NCI-H2107 treated with DMSO at 0.1 percent for 48 hours (cell line): ENCODE measurements around the gene TEX10.
"Not testable (repeated sequence)": the region's sequence is repeated elsewhere in the genome, so short reads cannot be mapped to it uniquely, and the experiment has no call there.

Experiments
- DNase-seq: peaks from one replicate; lab custom pipeline; 2025; ENCODE audit not compliant: unreplicated experiment; lab: John Stamatoyannopoulos, UW

TEX10 gene

GRCh38 chr9:100351508-100351907, 1.2 kb downstream of the TEX10 start:
- no peak for DNase-seq

GRCh38 chr9:100350188-100350587, 2.6 kb downstream of the TEX10 start:
- DNase-seq: no peak

GRCh38 chr9:100346836-100347235, 5.9 kb downstream of the TEX10 start:
- no peak for DNase-seq

- DNase-seq: no peak
Observed at GRCh38 chr9:100341889-100342288, 10.9 kb downstream of the TEX10 start.

- no peak for DNase-seq
Observed at GRCh38 chr9:100340224-100340623, 12.5 kb downstream of the TEX10 start.

GRCh38 chr9:100338736-100339135, 14.0 kb downstream of the TEX10 start:
- DNase-seq: not testable (repeated sequence)

- peak; percentile 9 for DNase-seq
Observed at GRCh38 chr9:100324594-100325200, 28.0 kb downstream of the TEX10 start.

GRCh38 chr9:100322954-100323536, 29.7 kb downstream of the TEX10 start:
- DNase-seq: peak; percentile 48

- DNase-seq: no peak
Observed at GRCh38 chr9:100317706-100318105, 35.0 kb downstream of the TEX10 start.

- DNase-seq: no peak
Observed at GRCh38 chr9:100315561-100315960, 37.2 kb downstream of the TEX10 start.

- no peak for DNase-seq
Observed at GRCh38 chr9:100309992-100310391, 42.8 kb downstream of the TEX10 start.

GRCh38 chr9:100308965-100309564, 43.7 kb downstream of the TEX10 start:
- DNase-seq: no peak

- no peak for DNase-seq
Observed at GRCh38 chr9:100307080-100307479, 45.7 kb downstream of the TEX10 start.

GRCh38 chr9:100306283-100306682, 46.5 kb downstream of the TEX10 start:
- DNase-seq: no peak

- DNase-seq: no peak
Observed at GRCh38 chr9:100303747-100304146, 49.0 kb downstream of the TEX10 start.

GRCh38 chr9:100298378-100298777, 54.4 kb downstream of the TEX10 start:
- no peak for DNase-seq

GRCh38 chr9:100296407-100296806, 56.3 kb downstream of the TEX10 start:
- no peak for DNase-seq

GRCh38 chr9:100295240-100295639, 57.5 kb downstream of the TEX10 start:
- DNase-seq: no peak

- no peak for DNase-seq
Observed at GRCh38 chr9:100294806-100295205, 57.9 kb downstream of the TEX10 start.

- no peak for DNase-seq
Observed at GRCh38 chr9:100294341-100294740, 58.4 kb downstream of the TEX10 start.

GRCh38 chr9:100292414-100292813, 60.3 kb downstream of the TEX10 start:
- no peak for DNase-seq

- no peak for DNase-seq
Observed at GRCh38 chr9:100290714-100291113, 62.0 kb downstream of the TEX10 start.

- DNase-seq: no peak
Observed at GRCh38 chr9:100287186-100287585, 65.6 kb downstream of the TEX10 start.
